GM18907 (cell line): Measurements from ENCODE around the gene PEX11B.

ENCODE experiments used
- ATAC-seq: cut with Tn5 transposase; IDR thresholded peaks from one replicate; pipeline ENCODE4 v1.9.1; 2021; ENCODE audit warnings: mild to moderate bottlenecking, moderate library complexity; ENCODE audit not compliant: unreplicated experiment

The PEX11B gene

DNA sequence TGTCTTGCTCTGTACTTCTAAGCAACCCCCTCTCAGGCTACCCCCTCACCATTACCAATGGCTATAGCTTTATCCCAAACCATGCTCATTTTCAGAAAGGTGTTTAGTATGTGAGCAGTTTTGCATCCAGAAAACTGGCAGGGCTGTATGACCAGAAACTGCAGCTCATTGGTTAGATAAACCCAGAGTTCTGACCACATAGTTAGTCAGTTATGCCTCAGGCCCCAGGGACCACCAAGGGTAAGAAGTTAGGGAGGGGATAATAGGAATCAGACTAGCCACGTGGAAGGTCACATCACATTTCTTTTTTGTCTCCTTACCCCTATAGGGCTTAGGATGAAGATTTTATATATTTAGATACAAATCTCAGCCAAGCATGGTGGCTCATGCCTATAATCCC lies 9.9 kb downstream of the PEX11B start:
- no peak for ATAC-seq

DNA sequence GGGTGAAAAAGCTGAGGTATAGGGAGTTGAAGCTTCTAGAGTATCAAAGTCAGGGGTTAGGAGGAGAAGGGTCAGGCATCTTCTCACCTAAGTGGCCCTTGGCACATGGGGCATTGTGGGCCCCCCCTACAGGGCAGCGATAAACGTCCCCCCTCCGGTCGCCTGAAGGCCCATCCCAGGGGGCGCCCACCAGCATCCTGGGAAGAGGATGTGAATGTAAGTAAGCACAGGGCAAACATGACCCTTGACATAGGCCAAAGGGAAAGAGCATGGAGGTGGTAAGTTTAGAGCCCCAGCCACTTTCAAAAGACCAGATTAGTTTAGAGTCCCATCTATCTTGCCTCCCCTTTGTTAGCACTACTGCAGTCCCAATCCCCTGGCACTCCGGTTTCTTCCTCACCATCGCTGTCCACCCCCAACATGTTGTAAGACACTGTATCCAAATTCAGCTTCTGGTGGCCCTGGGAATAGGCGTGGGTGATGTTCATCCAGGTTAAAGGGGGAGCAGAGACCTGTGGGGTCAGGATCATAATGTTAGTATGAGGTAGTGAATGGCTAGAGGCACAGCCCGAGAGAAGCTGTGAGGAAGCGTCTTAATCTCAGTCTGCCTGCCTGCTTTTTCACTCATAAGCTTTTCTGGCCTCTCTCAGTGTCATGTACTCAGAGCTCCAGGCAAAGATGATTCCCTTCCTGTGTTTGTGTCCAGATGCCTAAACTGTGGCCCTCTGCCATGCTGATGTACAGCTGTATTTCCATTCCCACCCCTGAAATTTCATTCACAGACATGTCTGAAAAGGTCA lies 11.4 kb downstream of the PEX11B start:
- no peak for ATAC-seq

DNA sequence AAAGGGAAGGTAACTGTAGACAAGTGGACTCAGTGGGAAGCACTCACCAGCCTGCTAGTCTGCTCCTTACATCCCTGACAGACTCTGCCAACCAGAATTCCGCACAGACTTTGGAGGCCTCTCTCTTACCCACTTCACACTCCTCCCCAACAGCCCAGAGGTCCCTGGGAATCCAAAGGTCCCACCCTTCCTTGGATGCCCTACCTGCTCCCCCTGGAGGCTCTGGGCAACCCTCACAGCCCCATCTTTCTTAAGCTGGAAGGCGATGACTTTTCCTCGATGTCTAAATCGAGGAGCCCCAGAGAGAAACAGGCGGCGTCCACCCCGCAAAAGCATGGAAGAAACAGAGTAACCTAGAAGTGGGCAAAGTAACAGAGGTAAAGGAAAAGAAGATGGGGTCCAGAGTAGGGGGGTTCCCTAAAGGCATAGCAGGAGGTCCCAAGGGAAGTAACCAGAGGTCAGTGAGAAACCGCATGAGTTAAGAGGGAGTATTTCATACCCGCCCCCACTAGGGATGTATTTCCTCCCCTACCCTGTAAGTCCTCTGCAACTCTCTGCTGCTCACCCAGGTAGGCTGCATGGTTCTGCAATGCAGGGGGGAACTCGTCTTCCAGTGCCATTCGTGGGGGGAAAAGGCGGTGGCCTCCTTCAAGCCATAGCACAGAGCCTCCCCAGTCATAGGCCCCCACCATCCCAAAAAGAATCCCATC lies 17.1 kb downstream of the PEX11B start:
- no peak for ATAC-seq

DNA sequence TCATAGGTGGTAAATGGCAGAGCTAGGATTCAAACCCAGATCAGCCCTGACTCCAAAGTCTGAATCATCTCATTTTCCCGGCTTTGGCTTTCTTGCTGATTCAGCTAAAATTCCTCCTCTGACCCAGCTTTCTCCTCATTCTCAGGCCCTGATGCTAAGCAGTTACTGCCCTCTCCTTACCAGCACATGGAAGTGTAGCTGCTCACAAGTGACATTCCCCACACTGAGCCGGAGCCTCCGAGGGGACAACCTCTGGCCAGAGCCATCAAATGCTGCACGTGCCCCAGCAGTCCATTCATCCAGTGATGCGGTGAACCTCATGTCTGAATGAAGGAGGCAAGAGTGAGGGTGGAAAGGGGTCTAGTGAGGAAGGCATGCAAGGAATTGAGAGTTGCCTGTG lies 19.8 kb downstream of the PEX11B start:
- ATAC-seq = no peak

DNA sequence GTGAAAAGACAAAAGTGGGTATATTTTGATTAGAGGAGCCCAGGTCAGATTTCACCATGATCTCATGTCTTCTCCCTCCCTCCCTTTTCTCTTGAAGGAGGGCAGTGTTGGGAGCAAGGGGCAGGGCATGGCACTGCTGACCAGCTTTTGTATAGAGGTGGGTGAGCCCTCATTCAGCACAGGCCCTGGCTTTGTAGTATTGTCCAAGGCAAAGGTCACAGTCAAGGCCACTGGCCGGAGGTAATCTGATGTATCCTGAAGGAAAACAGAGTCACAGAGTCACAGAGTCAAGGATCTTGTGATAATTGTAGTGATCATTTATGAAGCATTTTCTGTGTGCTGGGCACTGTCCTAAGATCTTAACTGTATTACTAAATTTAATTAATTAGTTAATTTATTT lies 20.5 kb downstream of the PEX11B start:
- no peak for ATAC-seq

DNA sequence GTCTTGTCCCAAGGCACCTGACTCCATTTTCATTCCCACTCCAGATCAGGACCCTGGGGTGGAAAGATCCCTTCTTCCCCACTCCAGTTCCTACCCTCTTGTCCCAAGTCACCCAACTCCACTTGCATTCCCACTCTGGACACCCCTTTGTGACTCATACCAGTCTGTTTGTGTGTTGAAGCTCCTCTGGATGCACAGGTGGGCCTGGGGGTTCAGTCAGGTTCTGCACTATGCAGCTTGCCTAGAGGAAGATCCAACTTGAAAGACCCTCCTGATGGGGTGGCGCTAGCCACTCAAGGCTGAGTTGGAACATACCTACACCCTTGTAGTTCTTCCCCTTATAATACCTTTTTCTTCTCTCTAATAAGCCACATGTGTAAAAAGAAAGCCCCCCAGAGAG lies 23.0 kb downstream of the PEX11B start:
- no peak for ATAC-seq

DNA sequence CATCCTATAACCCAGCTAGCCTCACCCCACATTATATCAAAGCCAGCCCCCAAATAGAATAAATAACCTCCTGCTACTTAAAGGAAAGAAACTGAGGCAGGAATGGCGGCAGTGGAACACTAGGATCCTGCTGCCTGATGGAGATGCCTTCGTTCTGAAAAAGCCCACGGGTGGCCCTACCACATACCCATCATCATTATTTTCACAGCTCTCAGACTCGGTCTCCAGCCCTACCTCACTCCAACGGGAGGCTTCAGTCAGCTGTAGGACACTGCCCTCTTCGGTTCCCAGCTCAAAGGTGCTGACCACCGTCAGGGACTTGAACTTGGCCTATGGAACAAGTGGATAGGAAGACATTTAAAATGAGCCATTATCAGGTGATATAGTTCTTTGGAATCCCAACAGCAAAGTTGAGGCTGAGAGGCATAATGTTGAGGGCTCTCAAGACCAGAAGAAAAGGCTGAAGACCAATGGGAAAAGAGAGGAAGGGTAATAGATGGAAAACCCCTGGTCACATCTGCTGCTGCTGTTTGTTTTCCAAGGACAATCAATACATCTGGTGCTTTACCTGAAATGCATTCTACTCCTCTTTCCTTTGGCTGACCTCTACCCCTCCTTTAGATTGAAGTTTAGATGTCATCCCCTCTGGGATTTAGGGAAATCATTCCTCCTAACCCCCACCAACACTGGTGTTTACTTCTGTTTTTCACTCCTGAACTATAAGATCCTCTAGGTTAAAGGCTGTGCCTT lies 25.0 kb downstream of the PEX11B start:
- ATAC-seq = no peak

DNA sequence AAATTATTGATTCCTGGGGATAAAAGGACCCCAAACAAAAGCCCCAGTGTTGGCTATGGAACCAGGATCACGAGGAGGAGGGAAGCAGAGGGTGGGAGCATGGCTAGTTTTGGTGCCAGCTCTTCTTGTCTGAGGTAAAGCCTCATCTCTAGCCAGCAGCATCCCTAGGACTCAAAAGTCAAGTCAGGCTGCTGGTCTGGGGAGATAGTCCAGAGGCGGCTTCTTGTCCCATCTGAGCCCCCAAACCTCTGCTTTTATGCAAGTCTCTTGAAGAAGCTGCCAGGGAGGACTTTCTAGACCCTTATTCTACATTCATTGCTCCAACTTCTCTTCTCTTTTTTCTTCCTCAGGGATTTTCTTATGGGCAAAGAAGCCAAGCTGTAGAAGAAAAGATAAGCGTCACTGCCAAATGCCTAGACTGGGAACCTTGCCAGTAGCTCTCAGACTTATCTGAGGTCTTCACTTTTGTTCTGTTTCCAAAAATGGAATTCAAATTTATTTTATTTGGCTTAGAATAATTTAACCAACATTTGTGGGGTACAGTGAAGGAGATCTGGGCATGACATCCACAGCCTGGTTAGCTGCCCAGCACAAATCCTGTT lies 25.9 kb downstream of the PEX11B start:
- no peak for ATAC-seq

DNA sequence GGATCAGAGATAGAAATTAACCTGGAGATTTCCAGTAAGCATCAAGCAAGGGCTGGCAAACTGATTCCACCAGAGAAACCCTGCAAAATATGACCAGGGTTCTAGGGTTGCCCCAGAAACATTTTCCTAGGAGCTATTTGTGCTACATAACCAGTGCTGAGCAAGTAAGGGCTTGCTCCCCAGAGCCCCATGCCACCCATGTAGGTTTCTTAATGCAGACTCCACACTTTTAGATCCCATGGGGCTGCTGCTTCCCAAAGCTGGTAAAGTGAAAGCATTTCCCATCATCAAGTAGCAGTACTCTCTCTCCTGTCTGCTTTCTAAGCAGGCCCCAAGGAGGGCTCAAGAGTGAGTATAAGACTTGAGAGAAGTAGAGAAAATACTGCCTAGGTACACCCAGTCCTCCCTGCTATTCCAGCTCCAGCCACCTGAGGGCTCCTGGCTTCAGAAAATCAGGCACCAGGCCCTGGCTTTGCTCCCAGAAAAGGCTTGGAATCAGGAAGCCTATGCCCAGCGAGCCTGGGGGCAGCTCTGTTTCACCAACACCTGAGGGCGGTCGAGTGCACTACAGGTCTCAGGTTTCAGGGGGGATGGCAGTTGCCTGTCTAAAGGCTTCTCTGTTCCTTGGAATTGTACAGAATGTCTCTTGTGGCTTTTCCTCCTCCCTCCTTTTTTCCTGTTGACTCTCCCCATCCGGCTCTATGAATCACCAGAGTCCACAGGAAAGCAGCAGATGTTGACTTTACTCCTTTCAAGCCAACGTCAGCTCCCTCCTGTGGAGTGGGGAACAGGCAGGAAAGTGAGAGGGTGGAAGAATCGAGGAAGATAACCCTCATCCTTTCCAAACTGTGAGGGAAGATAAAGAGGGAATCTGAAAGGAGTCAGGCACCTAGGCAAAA lies 26.7 kb downstream of the PEX11B start:
- no peak for ATAC-seq

DNA sequence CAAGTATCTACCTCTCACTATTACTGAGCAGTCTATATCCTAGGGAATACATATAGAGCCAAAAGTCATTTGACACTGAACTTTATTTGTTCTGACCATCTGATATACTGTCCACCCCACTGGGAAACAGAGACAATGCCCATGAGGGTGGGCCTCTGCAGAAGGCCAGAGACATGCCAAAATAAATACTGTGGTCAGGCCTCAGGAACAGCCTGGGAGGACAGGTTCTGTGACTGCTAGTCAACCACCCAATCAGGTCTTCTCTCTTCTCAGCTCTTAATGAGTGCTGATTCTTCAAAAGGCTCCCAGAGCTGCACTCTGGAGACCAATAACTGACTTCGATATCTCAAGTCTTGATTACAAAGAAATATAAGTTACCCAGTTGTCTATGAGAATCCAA lies 27.4 kb downstream of the PEX11B start:
- ATAC-seq = no peak

DNA sequence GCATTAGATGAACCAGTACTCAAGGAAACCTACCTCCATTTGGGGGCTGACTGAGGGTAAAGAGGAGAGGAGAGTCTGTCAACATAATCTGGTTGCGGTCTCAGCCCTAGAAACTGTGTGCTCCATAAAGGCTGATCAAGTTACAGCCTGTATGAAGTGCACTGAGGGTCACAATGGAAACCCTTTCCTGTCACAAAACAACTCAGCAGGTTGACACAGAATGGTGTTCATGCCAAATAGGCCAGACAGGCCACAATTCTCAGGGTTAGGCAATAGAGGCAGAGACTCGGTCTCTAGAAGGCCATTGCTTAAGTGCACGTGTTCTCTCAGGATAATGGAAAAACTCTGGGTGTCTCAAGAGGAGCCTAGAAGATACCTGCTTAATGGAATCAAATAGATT lies 28.8 kb downstream of the PEX11B start:
- no peak for ATAC-seq

DNA sequence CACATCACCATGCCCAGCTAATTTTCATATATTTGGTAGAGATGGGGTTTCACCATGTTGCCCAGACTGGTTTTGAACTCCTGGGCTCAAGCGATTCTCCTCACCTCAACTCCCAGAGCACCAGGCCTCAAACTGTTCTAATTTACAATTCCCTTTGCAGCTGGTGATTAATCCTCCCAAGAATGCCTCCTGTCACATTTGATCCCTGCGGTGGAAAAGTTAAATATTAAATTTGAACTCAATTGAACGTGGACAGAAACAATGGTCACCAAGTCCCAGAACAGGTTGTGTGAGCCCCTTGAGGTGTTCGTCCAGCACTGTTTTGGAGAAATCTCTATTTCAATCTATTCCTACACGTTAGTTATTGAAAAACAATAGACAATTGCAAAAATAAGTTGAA lies 30.9 kb downstream of the PEX11B start:
- ATAC-seq = no peak

DNA sequence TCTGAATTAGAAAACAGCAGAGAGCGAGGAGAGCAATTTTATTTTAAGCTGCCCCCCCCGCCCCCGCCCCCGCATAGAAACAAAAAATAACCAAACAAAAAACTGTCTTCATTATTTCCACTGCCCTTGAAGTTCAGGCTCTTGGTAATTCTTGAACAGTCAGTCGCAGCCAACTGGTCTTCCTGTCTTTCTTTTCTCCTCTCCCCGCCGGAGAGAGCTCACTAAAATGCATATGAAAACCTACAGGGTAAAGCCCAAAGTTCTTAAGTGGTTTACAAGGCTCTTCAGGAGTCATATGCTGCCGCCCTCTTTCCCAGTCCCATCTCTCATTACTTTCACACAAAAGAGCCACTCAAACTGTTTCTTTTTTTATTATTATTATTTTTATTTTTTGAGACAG lies 31.7 kb downstream of the PEX11B start:
- ATAC-seq = no peak

DNA sequence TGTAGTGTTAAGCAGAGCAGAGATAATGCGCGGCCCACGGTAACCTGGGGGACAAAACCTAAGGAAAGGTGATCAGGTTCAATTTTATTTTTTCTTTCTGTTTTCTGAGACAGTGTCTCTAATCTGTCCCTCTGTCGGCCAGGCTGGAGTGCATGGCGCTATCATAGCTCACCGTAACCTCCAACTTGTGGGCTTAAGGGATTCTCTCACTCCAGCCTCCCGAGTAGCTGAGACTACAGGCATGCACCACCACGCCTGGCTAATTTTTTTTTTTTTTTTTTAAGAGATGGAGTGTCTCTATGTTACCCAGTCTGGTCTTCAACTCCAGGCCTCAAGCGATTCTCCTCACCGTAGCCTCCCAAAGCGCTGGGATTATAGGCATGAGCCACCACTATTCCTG lies 32.1 kb downstream of the PEX11B start:
- ATAC-seq = no peak

DNA sequence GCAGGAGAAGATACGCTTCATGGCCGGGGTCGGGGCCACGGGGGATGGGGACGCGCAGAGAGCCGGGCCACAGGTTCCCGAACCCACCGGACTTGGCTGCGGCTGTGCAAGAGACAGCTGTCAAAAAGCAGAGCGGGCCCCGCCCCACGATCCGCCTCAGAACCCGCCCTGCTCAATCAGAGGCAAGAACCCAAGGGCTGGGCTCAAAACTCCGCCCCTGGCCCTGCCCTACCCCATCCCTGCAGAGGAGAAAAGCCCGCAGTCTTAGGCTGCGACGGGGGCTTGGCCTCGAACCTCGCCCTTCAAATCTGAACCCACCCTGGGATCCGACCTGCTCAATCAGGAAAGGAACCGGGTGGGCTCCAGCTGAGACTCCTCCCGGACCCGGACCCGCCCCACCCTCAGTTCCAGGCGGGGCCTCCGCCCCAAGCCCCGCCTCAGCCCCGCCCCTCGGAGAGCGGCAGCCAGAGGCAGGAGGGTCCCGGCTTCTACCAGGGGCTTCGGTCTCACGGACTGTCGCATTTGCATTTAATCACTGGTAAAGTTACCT lies 32.7 kb downstream of the PEX11B start, which contains the start of gene ANKRD35:
ANKRD35 (minus strand) TSS at position 129 of the 550 bp plus-strand sequence; CDS start at position 21, 108 bp downstream.
- peak; percentile 99 for ATAC-seq

DNA sequence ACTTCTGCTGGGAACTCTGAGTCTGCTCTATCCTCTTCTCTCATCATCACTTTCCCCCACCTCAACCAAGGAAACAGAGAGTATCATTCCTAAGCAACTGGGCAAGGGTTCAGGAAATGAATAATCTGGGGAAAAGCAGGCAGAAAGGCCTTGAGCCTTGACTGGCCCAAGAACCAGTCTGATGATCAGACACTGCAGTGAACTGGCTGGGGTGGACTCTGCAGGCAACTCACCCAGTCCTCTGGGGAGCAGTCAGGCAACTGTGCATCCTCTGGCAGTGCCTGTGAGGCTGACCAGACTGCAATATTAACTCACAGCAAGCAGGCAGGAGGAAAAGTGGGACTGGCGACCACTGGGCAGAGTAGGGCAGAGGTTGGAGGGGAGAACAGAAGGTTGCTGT lies 33.8 kb downstream of the PEX11B start:
- ATAC-seq = no peak

DNA sequence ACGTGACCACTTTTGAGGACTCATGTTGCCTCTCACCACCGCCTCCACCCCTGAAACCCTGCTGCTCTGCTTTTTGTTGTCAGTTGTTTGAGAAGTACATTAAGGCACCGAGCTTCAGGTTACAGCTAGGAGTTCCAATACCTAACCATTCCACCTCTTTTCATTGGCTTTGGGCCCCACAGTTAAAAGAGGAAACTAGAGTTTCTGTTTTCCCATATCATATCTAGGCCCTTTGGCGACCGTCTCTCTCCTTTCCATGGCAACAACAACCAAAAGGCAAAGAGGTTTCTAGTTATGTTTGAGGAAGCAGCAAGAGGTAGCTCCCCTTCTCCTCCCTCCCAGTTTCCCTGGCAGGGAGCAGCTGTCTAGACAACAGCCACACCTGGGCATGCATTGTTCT lies 38.7 kb downstream of the PEX11B start:
- no peak for ATAC-seq

DNA sequence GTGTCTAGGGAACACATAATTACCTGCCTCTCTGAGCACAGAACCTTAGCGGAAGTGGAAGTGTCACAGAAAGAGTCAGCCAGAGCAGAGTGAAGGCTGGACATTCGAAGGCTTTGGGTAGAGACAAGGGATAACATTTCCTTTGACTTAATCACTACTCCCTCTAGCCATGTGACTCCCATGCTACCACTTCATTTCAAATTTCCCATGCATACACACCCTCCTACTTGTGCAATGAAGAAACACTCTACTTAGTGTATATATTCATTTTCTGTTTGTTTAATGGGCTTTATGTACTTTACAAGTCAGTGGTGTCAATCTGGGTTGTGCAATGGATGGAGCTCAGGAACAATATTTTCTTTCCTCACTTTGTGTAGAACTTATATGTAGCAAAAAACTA lies 39.8 kb downstream of the PEX11B start:
- ATAC-seq = no peak

DNA sequence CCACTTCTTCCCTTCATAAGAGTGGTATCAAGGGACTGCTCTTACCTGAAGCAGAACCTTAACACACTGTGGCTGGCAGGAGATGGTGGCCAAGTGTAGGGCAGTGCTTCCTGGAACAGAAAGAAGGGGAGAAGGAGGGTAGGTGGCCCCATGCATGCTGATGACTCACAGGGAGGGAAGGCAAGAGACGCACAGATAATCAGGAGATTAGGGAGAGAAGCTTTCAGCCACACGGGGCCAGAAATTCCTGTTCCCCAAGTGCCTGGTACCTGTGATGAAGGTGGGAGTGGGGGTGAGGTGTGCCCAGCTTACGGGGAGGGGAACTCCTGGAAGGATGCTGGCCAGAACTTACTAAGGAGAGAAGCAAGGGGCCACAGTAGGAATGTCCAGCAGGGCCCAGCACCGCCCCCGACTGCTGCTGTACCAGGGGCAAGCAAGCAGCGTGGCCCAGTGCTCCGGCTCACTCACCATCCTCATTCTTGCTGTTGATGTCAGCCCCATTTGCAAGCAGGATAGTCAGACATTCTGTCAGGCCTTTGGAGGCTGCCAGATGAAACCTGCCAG lies 40.5 kb downstream of the PEX11B start:
- no peak for ATAC-seq

DNA sequence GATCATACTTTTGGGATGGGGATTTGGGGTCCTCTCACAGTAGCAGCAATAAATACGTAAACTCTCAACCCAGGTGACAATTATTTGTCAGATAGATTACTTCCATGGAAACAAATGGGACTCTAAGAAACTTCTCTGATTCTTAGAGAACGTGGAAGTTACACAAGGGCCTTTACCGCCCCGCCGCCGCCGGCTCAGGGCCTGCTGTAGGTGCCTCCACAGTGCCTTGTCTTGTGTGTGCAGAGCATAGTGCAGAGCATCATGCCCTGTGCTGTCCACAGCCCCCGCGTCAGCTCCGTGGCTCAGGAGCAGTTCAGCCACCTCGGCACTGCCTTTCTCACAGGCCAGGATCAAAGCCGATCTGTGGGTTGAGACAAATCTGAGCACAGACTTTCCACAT lies 43.9 kb downstream of the PEX11B start:
- ATAC-seq = no peak
